ENCODE measurements around the gene DQX1. TPM values are rescaled to one million over a fixed set of nuclear protein-coding genes. Genes with fewer than 3 reads are reported as not detected.

The DQX1 gene
- total and polyA plus RNA-seq, 2 of the 4 experiments (the other 2 are of a cell fraction), result 0.07 TPM; not detected in 1

DNA sequence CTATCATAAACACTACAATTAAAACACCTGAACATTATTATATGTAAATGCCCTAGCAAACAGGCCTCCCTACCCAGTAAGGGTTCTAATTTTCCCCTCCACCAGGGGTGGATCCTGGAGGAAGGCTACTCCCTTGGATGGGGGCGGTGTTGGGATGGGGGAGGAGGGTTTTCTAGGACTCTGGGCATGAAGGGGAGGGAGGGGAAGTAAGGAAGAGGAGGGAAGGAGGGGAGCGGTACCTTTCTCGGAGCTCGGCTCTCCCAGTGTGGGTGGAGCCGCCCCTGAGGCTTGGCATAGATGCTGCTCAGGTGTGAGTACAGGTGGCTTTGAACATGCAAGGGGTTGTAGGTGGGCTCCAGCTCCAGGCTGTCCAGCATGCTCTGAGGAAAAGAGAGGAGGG, 33.9 kb upstream of the DQX1 start:
- no CpG with 5 or more reads among the region's 5 CpGs for WGBS, 2 experiments (ENCODE audit: extremely low coverage in 2 of 2, insufficient read length in 1 of 2)
- Histone ChIP-seq H3K79me1 (ENCODE audit: low read depth in 1 of 2, low read length in 2 of 2) (peaks cover 6 to 23% of the 10 kb centered on the region in 2 experiments; a peak in 3 of 4 replicates), H2AFZ (replicated peaks; ENCODE audit: low read length, poor library complexity) (no peak overlapping the region), H3K9me3 (ENCODE audit: control insufficient read depth, insufficient read depth, low read length) (no peaks in the 10 kb centered on the region), H2BK120ac (ENCODE audit: low read depth, low read length) (no peak overlapping the region), H3K9me1 (ENCODE audit: insufficient read depth, low read length) (peaks cover 20% of the 10 kb centered on the region), H4K91ac (ENCODE audit: insufficient read depth, low read depth, low read length) (no peak overlapping the region), H3K14ac (replicated peaks; ENCODE audit: low read depth, low read length) (no peak overlapping the region), H3K9ac (ENCODE audit: low read depth, low read length) (no peak overlapping the region), H2BK15ac (ENCODE audit: low read depth, low read length) (no peak overlapping the region), H3K18ac (ENCODE audit: low read depth, low read length) (no peak overlapping the region), H3K4me3 (ENCODE audit: insufficient read depth, low read depth, low read length) (no peak overlapping the region), H3K56ac (ENCODE audit: extremely low read depth, insufficient read depth, low read length) (no peak overlapping the region), H2BK20ac (ENCODE audit: low read depth, low read length) (no peak overlapping the region), H3K27me3 (ENCODE audit: control insufficient read depth, insufficient read depth, low read length) (no peaks in the 10 kb centered on the region), H4K8ac (ENCODE audit: low read depth in 2 of 2, low read length in 2 of 2) (no peak overlapping the region), H3K4me1 (ENCODE audit: control insufficient read depth, insufficient read depth, low read length) (peaks cover 10% of the 10 kb centered on the region), H3K4ac (ENCODE audit: low read depth, low read length) (no peak overlapping the region), H3K27ac (ENCODE audit: insufficient read depth, low read length) (no peak overlapping the region), H2AK9ac (replicated peaks; ENCODE audit: low read depth, low read length, poor library complexity) (no peak overlapping the region), H4K5ac (ENCODE audit: low read depth, low read length) (no peak overlapping the region), H3K23ac (ENCODE audit: low read depth, low read length) (no peak overlapping the region), H2AK5ac (ENCODE audit: low read depth, low read length) (peak overlapping the region; percentile 62; the same call in 1 of the 2 replicates), H3K36me3 (ENCODE audit: control insufficient read depth, insufficient read depth, low read length) (peaks cover 14% of the 10 kb centered on the region), H4K20me1 (ENCODE audit: insufficient read depth, low read length) (no peaks in the 10 kb centered on the region), H3K4me2 (ENCODE audit: low read depth, low read length) (no peak overlapping the region), H2BK5ac (ENCODE audit: low read depth, low read length, poor library complexity, severe bottlenecking) (no peak overlapping the region)
- no peak for DNase-seq
- CTCF ChIA-PET, result interaction anchor here (1.5 kb wide), 1 partner anchor 29 kb away, joined by 3 read pairs; no protein-coding TSS in a partner anchor
- in situ Hi-C loops (cut with MboI; ENCODE audit: low sequenced_read_pairs) (no loop called here), dilution Hi-C loops (cut with HindIII; ENCODE audit: low sequenced_read_pairs, unreplicated experiment) (no loop called here), intact Hi-C loops (cut with micrococcal nuclease) (no loop called here)
- no peak for TF ChIP-seq MXI1 (IDR thresholded peaks at IDR 0.05; ENCODE audit: borderline replicate concordance, low read depth, low read length)
- TF ChIP-seq MAZ (IDR thresholded peaks at IDR 0.05; ENCODE audit: borderline replicate concordance, low read depth, low read length), result no peak
- no peak for TF ChIP-seq RAD21 (IDR thresholded peaks at IDR 0.05; ENCODE audit: low read length)
- TF ChIP-seq NFE2L2 (IDR thresholded peaks at IDR 0.05; ENCODE audit: low read depth, low read length), result no peak
- TF ChIP-seq RCOR1 (IDR thresholded peaks at IDR 0.05; ENCODE audit: insufficient replicate concordance, low read length), result no peak
- TF ChIP-seq, protein P1, sequence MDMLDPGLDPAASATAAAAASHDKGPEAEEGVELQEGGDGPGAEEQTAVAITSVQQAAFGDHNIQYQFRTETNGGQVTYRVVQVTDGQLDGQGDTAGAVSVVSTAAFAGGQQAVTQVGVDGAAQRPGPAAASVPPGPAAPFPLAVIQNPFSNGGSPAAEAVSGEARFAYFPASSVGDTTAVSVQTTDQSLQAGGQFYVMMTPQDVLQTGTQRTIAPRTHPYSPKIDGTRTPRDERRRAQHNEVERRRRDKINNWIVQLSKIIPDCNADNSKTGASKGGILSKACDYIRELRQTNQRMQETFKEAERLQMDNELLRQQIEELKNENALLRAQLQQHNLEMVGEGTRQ (IDR thresholded peaks at IDR 0.05; ENCODE audit: low read depth, low read length), result no peak
- TF ChIP-seq, protein P2, sequence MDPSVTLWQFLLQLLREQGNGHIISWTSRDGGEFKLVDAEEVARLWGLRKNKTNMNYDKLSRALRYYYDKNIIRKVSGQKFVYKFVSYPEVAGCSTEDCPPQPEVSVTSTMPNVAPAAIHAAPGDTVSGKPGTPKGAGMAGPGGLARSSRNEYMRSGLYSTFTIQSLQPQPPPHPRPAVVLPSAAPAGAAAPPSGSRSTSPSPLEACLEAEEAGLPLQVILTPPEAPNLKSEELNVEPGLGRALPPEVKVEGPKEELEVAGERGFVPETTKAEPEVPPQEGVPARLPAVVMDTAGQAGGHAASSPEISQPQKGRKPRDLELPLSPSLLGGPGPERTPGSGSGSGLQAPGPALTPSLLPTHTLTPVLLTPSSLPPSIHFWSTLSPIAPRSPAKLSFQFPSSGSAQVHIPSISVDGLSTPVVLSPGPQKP (IDR thresholded peaks at IDR 0.05; ENCODE audit: borderline replicate concordance, low read depth, low read length), result no peak
- no peak for TF ChIP-seq FOS (IDR thresholded peaks at IDR 0.05; ENCODE audit: low read depth, low read length)
- TF ChIP-seq CEBPB (IDR thresholded peaks at IDR 0.05; ENCODE audit: low read depth, low read length), result no peak
- TF ChIP-seq POLR2A (IDR thresholded peaks at IDR 0.05; ENCODE audit: low read depth, low read length), result no peak
- TF ChIP-seq RFX5 (IDR thresholded peaks at IDR 0.05; ENCODE audit: low read depth, low read length), result no peak
- TF ChIP-seq, protein P3, sequence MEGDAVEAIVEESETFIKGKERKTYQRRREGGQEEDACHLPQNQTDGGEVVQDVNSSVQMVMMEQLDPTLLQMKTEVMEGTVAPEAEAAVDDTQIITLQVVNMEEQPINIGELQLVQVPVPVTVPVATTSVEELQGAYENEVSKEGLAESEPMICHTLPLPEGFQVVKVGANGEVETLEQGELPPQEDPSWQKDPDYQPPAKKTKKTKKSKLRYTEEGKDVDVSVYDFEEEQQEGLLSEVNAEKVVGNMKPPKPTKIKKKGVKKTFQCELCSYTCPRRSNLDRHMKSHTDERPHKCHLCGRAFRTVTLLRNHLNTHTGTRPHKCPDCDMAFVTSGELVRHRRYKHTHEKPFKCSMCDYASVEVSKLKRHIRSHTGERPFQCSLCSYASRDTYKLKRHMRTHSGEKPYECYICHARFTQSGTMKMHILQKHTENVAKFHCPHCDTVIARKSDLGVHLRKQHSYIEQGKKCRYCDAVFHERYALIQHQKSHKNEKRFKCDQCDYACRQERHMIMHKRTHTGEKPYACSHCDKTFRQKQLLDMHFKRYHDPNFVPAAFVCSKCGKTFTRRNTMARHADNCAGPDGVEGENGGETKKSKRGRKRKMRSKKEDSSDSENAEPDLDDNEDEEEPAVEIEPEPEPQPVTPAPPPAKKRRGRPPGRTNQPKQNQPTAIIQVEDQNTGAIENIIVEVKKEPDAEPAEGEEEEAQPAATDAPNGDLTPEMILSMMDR (conservative IDR thresholded peaks at IDR 0.05; ENCODE audit: low read depth, low read length), result no peak
- TF ChIP-seq SMC3 (IDR thresholded peaks at IDR 0.05; ENCODE audit: low read depth, low read length), result no peak
- no peak for TF ChIP-seq MAFK (IDR thresholded peaks at IDR 0.05; ENCODE audit: low read depth, low read length)
- TF ChIP-seq CHD1 (IDR thresholded peaks at IDR 0.05; ENCODE audit: low read depth, low read length), result no peak
- TF ChIP-seq BHLHE40 (IDR thresholded peaks at IDR 0.05; ENCODE audit: low read depth, low read length), result no peak
- BruUV-seq (replicated peaks), result no TSS peak
- POLR2A ChIA-PET (ENCODE audit: unreplicated experiment), result no interaction called here
- ATAC-seq (ENCODE audit: low read depth), result no peak

Data from IMR-90 (cell line).